Fibroblast of lung (primary cell): ENCODE measurements around the gene MBOAT2. TPM values are rescaled to one million over a fixed set of nuclear protein-coding genes. Genes with fewer than 3 reads are reported as not detected.

Source experiments
- DNase-seq, 2 donors: peaks; one replicate each; pipeline versions ENCODE4 v3.0.0 to v3.0.0-alpha.2; 2010; ENCODE audit warnings: low read depth in 2 of 2
- H2AFZ ChIP-seq: 2 replicates; pipeline ENCODE4 v1.5.1; 2012; ENCODE audit warnings: low read length, control low read depth, inconsistent platforms
- H3K27ac ChIP-seq: 2 replicates; pipeline ENCODE4 v1.5.1; 2011; ENCODE audit warnings: low read length, control low read depth; ENCODE audit not compliant: insufficient read depth
- H3K27me3 ChIP-seq: 2 replicates; pipeline ENCODE4 v1.5.1; 2011; ENCODE audit warnings: mild to moderate bottlenecking, low read length; ENCODE audit not compliant: control insufficient read depth, insufficient read depth
- H3K36me3 ChIP-seq: 2 replicates; pipeline ENCODE4 v1.5.1; 2011; ENCODE audit warnings: low read length; ENCODE audit not compliant: control insufficient read depth, insufficient read depth
- H3K4me1 ChIP-seq: 2 replicates; pipeline ENCODE4 v1.5.1; 2011; ENCODE audit warnings: low read length; ENCODE audit not compliant: control insufficient read depth, insufficient read depth; ENCODE audit errors: extremely low read depth
- H3K4me2 ChIP-seq: 2 replicates; pipeline ENCODE4 v1.5.1; 2011; ENCODE audit warnings: low read length, control low read depth; ENCODE audit not compliant: insufficient read depth; ENCODE audit errors: extremely low read depth
- H3K4me3 ChIP-seq, 4 experiments: fragments of 200-600 bp in 1 of 4; sonication (generic) in 1 of 4; replicated peaks in 1 of 4; 2 replicates each; pipeline ENCODE4 v1.5.1; 2011 to 2016; ENCODE audit warnings: low read length in 4 of 4, low read depth in 3 of 4, mild to moderate bottlenecking in 3 of 4, control low read depth in 2 of 4, inconsistent platforms in 1 of 4, mixed read lengths in 1 of 4; ENCODE audit not compliant: insufficient read depth in 1 of 4; ENCODE audit errors: control extremely low read depth in 1 of 4
- H3K79me2 ChIP-seq: 2 replicates; pipeline ENCODE4 v1.5.1; 2012; ENCODE audit warnings: mild to moderate bottlenecking, low read length, inconsistent platforms; ENCODE audit not compliant: control insufficient read depth, insufficient read depth
- H3K9ac ChIP-seq: 2 replicates; pipeline ENCODE4 v1.5.1; 2011; ENCODE audit warnings: mild to moderate bottlenecking, low read length, control low read depth; ENCODE audit not compliant: insufficient read depth
- H3K9me3 ChIP-seq: 2 replicates; pipeline ENCODE4 v1.5.1; 2012; ENCODE audit warnings: low read depth, low read length; ENCODE audit not compliant: control insufficient read depth, insufficient read depth
- H4K20me1 ChIP-seq: 2 replicates; pipeline ENCODE4 v1.5.1; 2011; ENCODE audit warnings: low read length; ENCODE audit not compliant: control insufficient read depth, insufficient read depth; ENCODE audit errors: extremely low read depth
- EZH2 ChIP-seq: IDR thresholded peaks from 2 replicates; pipeline ENCODE4 v1.5.1; 2012; ENCODE audit warnings: low read length, control low read depth, mild to moderate bottlenecking; ENCODE audit errors: missing control alignments
- polyA plus RNA-seq, 2 donors: library from polyadenylated mRNA; depleted of rRNA in 1 of 2; stranded (reverse) in 1 of 2; unstranded in 1 of 2; fragments of >200 nt; gene quantifications; 2 replicates each; pipeline ENCODE4 v1.2.1, GENCODE V29; 2011 to 2012; ENCODE audit warnings: missing spikeins in 1 of 2
- total RNA-seq: library from RNA; depleted of rRNA; stranded (reverse); fragments of >200 nt; gene quantifications from 2 replicates; pipeline ENCODE4 v1.2.1, GENCODE V29; 2014
- TF ChIP-seq, protein P1 (sequence below), 2 donors: IDR thresholded peaks in 1 of 2; conservative IDR thresholded peaks in 1 of 2; 1 replicate in 1 of 2; 2 replicates in 1 of 2; pipeline ENCODE4 v1.5.1; 2011 to 2012; ENCODE audit warnings: low read length in 2 of 2, control low read depth in 1 of 2, inconsistent platforms in 1 of 2, low read depth in 1 of 2, mild to moderate bottlenecking in 1 of 2

Gene MBOAT2
- total and polyA plus RNA-seq, 2 donors (not counting 1 experiment from before 2014, with no cell fraction given) = 46.4 to 68.3 TPM

DNA sequence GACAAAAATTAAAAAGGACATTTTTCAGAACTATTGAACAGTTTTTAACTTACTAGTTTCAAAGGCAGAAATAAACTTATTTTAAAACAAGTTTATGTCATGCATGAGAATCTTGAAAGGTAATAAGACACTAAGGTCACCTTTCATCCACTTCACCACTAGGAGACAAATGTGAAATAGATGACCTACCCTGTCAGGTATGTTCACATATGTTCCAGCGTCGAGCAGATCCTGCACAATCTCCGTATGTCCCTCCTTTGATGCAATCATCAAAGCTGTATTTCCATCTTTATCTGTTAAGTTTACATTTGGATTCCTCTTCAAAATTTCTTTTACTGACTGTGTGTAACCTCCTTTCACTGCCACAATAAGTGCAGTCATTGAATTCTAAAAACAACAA lies 200.7 kb downstream of the MBOAT2 start:
- Histone ChIP-seq H3K27me3 (no peaks in the 10 kb centered on the region), H3K36me3 (peaks cover 6% of the 10 kb centered on the region), H3K4me2 (no peak overlapping the region), H3K9ac (no peak overlapping the region), H4K20me1 (no peaks in the 10 kb centered on the region), H3K9me3 (no peaks in the 10 kb centered on the region), H3K79me2 (no peaks in the 10 kb centered on the region), H3K4me3 (no peak overlapping the region), H2AFZ (no peak overlapping the region), H3K4me1 (no peaks in the 10 kb centered on the region), H3K27ac (no peak overlapping the region)
- no peak for DNase-seq
- TF ChIP-seq, protein P1, sequence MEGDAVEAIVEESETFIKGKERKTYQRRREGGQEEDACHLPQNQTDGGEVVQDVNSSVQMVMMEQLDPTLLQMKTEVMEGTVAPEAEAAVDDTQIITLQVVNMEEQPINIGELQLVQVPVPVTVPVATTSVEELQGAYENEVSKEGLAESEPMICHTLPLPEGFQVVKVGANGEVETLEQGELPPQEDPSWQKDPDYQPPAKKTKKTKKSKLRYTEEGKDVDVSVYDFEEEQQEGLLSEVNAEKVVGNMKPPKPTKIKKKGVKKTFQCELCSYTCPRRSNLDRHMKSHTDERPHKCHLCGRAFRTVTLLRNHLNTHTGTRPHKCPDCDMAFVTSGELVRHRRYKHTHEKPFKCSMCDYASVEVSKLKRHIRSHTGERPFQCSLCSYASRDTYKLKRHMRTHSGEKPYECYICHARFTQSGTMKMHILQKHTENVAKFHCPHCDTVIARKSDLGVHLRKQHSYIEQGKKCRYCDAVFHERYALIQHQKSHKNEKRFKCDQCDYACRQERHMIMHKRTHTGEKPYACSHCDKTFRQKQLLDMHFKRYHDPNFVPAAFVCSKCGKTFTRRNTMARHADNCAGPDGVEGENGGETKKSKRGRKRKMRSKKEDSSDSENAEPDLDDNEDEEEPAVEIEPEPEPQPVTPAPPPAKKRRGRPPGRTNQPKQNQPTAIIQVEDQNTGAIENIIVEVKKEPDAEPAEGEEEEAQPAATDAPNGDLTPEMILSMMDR (conservative IDR thresholded peaks at IDR 0.05 in 1 of 2, IDR thresholded peaks at IDR 0.05 in 1 of 2; ENCODE audit: low read depth in 1 of 2, low read length in 2 of 2) = no peak
- TF ChIP-seq EZH2 = no peak

Other genes with a start within 250 kb of the MBOAT2 start
- gene KIDINS220, start 166.1 kb downstream of the MBOAT2 start, total RNA-seq = 91.7 and 110 TPM in 2 replicates
- 47.2 and 58.0 TPM in 2 replicates for gene KIDINS220, start 166.1 kb downstream of the MBOAT2 start, polyA plus RNA-seq
- gene ASAP2, start 203.1 kb upstream of the MBOAT2 start, total RNA-seq = 16.4 and 19.2 TPM in 2 replicates
- gene ASAP2, start 203.1 kb upstream of the MBOAT2 start, polyA plus RNA-seq = 19.9 and 24.0 TPM in 2 replicates